ENCODE results near the gene VMP1.

Gene VMP1

DNA sequence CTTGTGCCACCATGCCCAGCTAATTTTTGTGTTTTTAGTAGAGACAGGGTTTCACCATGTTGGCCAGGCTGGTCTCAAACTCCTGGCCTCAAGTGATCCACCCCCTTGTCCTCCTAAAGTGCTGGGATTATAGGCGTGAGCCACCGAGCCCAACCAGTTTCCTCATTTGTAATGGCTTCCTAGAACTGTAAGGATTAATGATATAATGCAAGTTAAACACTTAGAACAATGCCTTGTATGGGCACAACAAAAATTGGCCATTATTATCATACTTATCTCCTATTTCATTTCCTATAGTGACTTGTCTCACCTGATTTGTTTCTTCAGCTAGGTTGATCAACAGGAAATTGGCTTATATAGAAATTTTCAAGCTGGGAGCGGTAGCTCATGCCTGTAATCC, 171.2 kb downstream of the VMP1 start:
- TF ChIP-seq, protein P1, sequence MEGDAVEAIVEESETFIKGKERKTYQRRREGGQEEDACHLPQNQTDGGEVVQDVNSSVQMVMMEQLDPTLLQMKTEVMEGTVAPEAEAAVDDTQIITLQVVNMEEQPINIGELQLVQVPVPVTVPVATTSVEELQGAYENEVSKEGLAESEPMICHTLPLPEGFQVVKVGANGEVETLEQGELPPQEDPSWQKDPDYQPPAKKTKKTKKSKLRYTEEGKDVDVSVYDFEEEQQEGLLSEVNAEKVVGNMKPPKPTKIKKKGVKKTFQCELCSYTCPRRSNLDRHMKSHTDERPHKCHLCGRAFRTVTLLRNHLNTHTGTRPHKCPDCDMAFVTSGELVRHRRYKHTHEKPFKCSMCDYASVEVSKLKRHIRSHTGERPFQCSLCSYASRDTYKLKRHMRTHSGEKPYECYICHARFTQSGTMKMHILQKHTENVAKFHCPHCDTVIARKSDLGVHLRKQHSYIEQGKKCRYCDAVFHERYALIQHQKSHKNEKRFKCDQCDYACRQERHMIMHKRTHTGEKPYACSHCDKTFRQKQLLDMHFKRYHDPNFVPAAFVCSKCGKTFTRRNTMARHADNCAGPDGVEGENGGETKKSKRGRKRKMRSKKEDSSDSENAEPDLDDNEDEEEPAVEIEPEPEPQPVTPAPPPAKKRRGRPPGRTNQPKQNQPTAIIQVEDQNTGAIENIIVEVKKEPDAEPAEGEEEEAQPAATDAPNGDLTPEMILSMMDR (IDR thresholded peaks at IDR 0.05; ENCODE audit: insufficient read depth, low read length, missing control alignments) = no peak
- H3K4me3 ChIP-seq (ENCODE audit: low read depth, low read length) = no peak overlapping the region
- ChIA-PET CTCF (no interaction called here), POLR2A (no interaction called here)
- no peak for DNase-seq (ENCODE audit: low read depth, low spot score)

DNA sequence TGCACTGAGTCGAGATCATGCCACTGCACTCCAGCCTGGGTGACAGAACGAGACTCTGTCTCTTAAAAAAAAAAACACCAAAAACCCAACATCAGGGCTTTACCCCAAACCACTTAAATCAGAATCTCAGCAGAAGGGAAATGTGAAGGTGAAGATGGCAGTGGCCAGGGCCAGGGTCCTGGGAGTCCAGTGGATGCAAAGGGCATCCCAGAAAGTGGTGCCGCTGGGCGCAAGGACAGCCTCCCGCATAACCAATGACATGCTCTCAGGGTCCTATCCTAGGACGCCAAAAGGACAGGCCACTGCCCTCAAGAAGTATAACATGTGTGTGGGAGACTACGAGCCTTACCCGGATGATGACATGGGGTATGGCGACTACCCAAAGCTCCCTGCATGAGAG, 177.4 kb downstream of the VMP1 start:
- TF ChIP-seq, protein P1 (IDR thresholded peaks at IDR 0.05; ENCODE audit: insufficient read depth, low read length, missing control alignments) = no peak
- CTCF ChIA-PET = no interaction called here
- POLR2A ChIA-PET = interaction anchor here (0.6 kb wide), 1 partner anchor 9 kb away, joined by 3 read pairs; no protein-coding TSS in a partner anchor

DNA sequence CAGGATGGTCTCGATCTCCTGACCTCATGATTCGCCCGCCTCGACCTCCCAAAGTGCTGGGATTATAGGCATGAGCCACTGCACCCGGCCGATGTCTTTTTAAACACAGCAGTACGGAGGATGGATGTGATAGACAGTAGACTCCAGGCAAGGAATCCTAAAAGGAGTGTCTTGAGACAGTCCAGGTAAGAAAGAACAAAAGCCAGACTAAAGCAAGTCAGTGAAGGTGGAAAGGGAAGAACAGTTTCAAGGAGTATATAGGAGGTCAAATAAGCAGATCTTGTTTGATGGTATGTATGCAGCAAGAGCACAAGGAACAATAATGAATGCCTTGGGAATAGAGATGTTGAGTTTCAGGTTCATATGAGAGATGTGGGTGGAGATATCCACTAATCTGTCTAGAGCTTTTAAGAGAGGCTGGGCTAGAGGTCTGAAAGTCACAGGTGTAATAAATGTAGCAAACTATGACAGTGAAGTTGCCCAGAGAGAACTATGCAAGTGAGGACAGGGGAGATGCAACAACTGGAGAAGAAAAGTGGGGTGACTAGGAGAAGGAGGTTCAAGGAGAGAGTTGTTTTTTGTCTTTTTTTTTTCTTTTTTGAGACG, 180.8 kb downstream of the VMP1 start:
- CTCF ChIA-PET = no interaction called here
- POLR2A ChIA-PET = no interaction called here
- TF ChIP-seq, protein P1 (IDR thresholded peaks at IDR 0.05; ENCODE audit: insufficient read depth, low read length, missing control alignments) = no peak
- H3K4me3 ChIP-seq (ENCODE audit: low read depth, low read length) = no peak overlapping the region
- no peak for DNase-seq (ENCODE audit: low read depth, low spot score)

More for the DNA sequence above, 177.4 kb downstream of the VMP1 start:
- no peak for DNase-seq (ENCODE audit: low read depth, low spot score)
- H3K4me3 ChIP-seq (ENCODE audit: low read depth, low read length) = no peak overlapping the region

DNA sequence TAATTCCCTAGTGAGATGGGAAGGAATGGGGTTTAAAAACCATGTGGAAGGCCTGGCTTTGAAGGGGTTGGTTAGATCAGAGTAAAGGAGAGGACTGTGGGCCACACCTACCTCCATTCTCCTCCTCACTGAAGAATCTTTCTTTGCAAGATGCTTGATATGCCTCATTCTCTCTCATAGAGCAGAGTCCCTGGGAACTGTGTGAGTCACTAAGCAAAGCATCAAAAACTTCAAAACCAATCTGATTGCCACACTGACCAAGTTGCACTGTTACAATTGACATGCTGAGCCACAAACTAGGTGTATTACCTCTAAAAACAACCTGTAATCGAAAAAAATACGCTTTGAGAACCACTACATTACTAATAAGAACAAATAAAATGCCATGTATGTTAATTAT, 183.3 kb downstream of the VMP1 start:
- CTCF ChIA-PET = interaction anchor here (0.9 to 1.6 kb wide), 4 partner anchors 24 to 144 kb away, joined by 3 to 4 read pairs (median 4); no protein-coding TSS in a partner anchor

More for the DNA sequence above, 183.3 kb downstream of the VMP1 start:
- no peak for DNase-seq (ENCODE audit: low read depth, low spot score)
- TF ChIP-seq, protein P1 (IDR thresholded peaks at IDR 0.05; ENCODE audit: insufficient read depth, low read length, missing control alignments) = no peak
- no peak overlapping the region for H3K4me3 ChIP-seq (ENCODE audit: low read depth, low read length)
- POLR2A ChIA-PET = no interaction called here

Data from AG04449 (cell line).